HEK293T (cell line): ENCODE results near the gene ADGRE3.

Experiments used
- ARNT ChIP-seq: fragments of 450-650 bp; IDR thresholded peaks from 2 replicates; pipeline ENCODE4 v1.6.1; 2017; ENCODE audit warnings: mild to moderate bottlenecking
- BHLHE40 ChIP-seq: fragments of 450-650 bp; IDR thresholded peaks from 2 replicates; pipeline ENCODE4 v1.6.1; 2016; ENCODE audit warnings: mild to moderate bottlenecking, moderate library complexity, borderline replicate concordance
- FOXA1 ChIP-seq: fragments of 450-650 bp; IDR thresholded peaks from 2 replicates; pipeline ENCODE4 v1.6.1; 2016; ENCODE audit warnings: mild to moderate bottlenecking
- FOXM1 ChIP-seq: fragments of 450-650 bp; IDR thresholded peaks from 2 replicates; pipeline ENCODE4 v1.6.1; 2017; ENCODE audit warnings: mild to moderate bottlenecking, borderline replicate concordance
- HDGF ChIP-seq: fragments of 450-650 bp; IDR thresholded peaks from 2 replicates; pipeline ENCODE4 v1.6.1; 2017; ENCODE audit warnings: antibody characterized with exemption, borderline replicate concordance
- L3MBTL2 ChIP-seq: fragments of 450-650 bp; conservative IDR thresholded peaks from 2 replicates; pipeline ENCODE4 v1.6.1; 2016; ENCODE audit warnings: mild to moderate bottlenecking
- LEF1 ChIP-seq: fragments of 450-650 bp; IDR thresholded peaks from 2 replicates; pipeline ENCODE4 v1.6.1; 2017; ENCODE audit warnings: mild to moderate bottlenecking, borderline replicate concordance
- SP1 ChIP-seq: fragments of 450-650 bp; IDR thresholded peaks from 2 replicates; pipeline ENCODE4 v1.6.1; 2017
- SUZ12 ChIP-seq: fragments of 450-650 bp; IDR thresholded peaks from 2 replicates; pipeline ENCODE4 v1.6.1; 2016; ENCODE audit warnings: mild to moderate bottlenecking

- TF ChIP-seq FOXA1: no peak
- TF ChIP-seq BHLHE40: no peak
- no peak for TF ChIP-seq SP1
- no peak for TF ChIP-seq SUZ12
- no peak for TF ChIP-seq LEF1
- TF ChIP-seq ARNT: no peak
- TF ChIP-seq L3MBTL2: no peak
- no peak for TF ChIP-seq FOXM1
- no peak for TF ChIP-seq HDGF
Measured at GRCh38 chr19:14677464-14677863, 2.8 kb upstream of the ADGRE3 start.
